ES-I3 (cell line): ENCODE data around the gene AGAP1.

ENCODE experiments used
- H3K36me3 ChIP-seq: 2 replicates; pipeline ENCODE4 v1.6.1; 2013; ENCODE audit warnings: mild to moderate bottlenecking, low read length, control low read depth, moderate library complexity; ENCODE audit not compliant: insufficient read depth
- H3K4me1 ChIP-seq: 2 replicates; pipeline ENCODE4 v1.6.1; 2013; ENCODE audit warnings: mild to moderate bottlenecking, control low read depth, low read length; ENCODE audit not compliant: insufficient read depth
- H3K9ac ChIP-seq: 2 replicates; pipeline ENCODE4 v1.6.1; 2013; ENCODE audit warnings: low read depth, mild to moderate bottlenecking, low read length, moderate library complexity
- H3K9me3 ChIP-seq: 2 replicates; pipeline ENCODE4 v1.6.1; 2013; ENCODE audit warnings: mild to moderate bottlenecking, low read length, moderate library complexity; ENCODE audit not compliant: control insufficient read depth, insufficient read depth

Gene AGAP1

DNA sequence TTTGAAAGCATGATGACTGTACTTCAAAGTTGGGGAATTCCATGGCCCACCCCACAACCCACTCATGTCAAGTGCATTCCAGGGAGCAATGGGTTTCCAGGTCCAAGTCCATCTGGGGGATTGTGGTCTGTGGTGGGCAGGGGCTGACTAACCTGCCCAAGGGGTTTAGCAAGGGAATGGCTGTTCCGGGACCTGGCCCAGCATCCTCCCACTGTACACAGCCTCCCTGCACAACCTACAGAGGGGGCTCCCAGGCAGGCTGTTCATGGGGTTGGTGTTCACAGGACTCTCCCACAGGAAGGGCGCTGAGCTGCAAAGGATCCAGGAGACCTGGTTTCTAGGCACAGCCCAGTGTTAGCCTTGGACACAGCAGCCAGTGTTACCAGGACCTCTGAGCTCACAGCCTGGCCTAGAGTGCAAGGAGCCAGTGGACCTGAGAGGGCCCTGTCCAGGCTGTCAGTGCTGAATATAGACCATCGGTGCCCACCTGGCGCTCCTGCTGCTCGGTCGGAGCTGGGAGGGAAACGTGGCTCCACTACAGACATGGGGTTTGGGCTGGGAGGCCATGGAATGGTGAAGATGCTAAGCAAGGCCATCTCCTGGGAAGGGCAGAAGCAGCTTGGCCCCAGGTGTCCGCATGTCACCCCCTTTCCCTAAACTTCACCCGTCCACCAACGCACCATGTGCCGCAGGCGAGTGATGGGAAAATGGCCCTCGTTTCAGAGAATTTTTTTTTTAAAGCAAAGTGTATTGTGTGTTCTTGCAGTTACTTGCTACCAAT is 357.1 kb downstream of the AGAP1 start:
- no peaks in the 10 kb centered on the region for H3K36me3 ChIP-seq
- no peaks in the 10 kb centered on the region for H3K9me3 ChIP-seq
- H3K9ac ChIP-seq, result no peak overlapping the region
- no peaks in the 10 kb centered on the region for H3K4me1 ChIP-seq

DNA sequence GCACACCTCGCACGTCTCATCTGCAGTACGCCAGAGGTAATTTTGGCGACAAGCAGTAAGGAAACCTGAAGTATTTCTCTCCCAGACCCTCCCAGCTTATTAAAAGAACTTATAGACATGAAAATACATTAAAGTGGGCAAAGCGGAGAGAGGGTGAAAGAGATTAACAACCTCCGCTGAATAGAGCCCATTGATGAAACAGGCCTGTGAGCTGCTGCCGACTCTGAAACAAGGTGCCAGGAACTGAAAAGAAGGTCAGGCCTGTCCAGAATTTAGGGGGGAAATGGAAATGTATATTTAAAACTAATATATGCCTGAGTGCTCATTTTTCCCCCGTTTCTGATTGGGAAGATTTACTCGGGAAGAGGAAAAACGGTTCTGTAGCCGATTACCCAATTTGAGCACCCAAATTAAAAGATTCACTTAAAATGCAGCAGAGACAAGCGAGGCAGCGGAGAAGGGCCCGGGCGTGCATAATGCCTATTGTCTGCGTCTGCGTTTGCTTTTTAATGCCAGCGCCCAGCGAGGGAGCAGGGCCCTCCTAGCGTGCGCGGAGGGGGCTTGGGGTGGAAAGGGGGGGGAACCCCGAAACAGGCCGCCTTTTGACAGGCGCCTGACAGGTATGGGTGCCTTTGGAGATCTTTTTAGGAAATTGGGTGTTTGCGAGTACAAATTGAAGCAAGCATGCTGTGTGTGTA is 358.1 kb downstream of the AGAP1 start:
- H3K9me3 ChIP-seq, result no peaks in the 10 kb centered on the region
- H3K36me3 ChIP-seq, result no peaks in the 10 kb centered on the region
- H3K4me1 ChIP-seq, result no peaks in the 10 kb centered on the region
- no peak overlapping the region for H3K9ac ChIP-seq

DNA sequence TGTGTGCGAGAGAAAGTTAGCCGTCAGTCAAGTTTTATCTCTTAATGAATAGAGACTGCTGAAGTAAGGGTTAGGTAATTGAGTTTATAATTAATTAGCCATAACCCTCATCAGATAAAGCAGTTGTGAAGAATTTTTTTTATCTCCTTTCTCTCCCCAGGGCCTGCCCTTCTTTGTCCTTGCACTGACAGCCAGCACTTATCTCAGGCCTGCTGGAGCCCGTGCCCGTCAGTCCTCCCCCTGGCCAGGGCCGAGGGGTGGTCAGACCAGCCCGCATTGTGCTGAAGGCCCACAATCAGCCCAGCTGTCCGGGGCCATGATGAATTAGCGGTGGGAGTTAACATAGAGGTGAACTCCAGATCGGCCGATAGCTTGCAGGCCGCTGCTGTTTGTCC is 358.7 kb downstream of the AGAP1 start:
- H3K9ac ChIP-seq, result no peak overlapping the region
- H3K4me1 ChIP-seq, result no peaks in the 10 kb centered on the region
- H3K9me3 ChIP-seq, result no peaks in the 10 kb centered on the region
- H3K36me3 ChIP-seq, result no peaks in the 10 kb centered on the region

DNA sequence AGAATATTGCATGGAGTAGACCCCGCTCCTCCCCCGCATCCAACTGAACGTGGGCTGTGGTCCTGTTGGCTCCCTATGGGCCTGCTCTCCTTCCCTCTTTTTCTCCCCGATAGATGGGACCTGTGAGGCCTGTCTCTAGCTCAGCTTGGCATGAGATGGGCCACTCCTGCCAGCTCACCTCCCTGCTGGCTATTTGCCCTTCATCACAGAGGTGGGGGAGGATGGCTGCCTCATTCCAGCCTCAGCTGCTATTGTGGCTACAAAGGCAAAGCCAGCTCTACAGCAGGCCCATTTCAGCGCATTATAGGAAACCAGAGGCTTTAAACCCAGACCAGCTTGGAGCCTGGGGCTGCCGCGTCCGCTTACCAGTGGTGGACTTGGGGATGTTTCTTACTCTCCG is 360.4 kb downstream of the AGAP1 start:
- Histone ChIP-seq H3K9ac (no peak overlapping the region), H3K9me3 (no peaks in the 10 kb centered on the region), H3K36me3 (no peaks in the 10 kb centered on the region), H3K4me1 (0 out of 2 replicates have a peak, but pooled peaks cover 4% of the 10 kb centered on the region)

GRCh38 chr2:235855011-235855410 is 361.2 kb downstream of the AGAP1 start:
- Histone ChIP-seq H3K9ac (no peak overlapping the region), H3K36me3 (no peaks in the 10 kb centered on the region), H3K9me3 (no peaks in the 10 kb centered on the region), H3K4me1 (0 out of 2 replicates have a peak, but pooled peaks cover 4% of the 10 kb centered on the region)

DNA sequence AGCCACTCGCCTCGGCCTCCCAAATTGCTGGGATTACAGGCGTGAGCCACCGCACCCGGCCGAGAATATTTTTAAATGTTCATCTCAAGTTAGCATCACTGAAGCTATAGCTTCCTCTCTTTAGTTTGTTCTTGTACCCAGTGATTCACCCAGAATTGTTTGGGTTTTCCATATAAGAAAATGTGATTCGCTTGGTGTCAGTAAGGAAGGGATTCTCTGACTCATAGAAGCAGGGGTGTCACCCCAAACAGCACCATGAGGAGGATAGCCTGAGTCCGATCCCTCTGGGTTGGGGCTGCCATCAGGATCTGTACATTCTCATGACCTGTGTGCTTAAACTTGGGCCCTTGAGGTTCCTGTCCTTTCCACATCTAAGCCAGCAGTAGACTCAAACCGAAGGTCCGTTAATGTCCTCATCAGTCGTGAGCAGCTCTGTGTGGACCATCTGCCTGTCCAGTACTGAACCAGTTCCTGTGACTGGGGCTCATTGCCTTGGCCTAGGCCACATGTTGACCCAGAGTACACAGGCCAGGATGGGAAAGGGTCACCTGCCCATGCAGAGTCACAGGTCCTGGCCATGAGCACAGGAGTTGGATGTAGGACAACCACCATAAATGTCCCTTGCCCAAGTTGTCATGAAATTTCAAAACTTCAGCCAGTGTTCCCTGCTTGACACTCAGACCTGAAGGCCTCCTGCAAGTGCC is 362.5 kb downstream of the AGAP1 start:
- H3K4me1 ChIP-seq, result 0 out of 2 replicates have a peak, but pooled peaks cover 4% of the 10 kb centered on the region
- no peak overlapping the region for H3K9ac ChIP-seq
- H3K36me3 ChIP-seq, result no peaks in the 10 kb centered on the region
- no peaks in the 10 kb centered on the region for H3K9me3 ChIP-seq

DNA sequence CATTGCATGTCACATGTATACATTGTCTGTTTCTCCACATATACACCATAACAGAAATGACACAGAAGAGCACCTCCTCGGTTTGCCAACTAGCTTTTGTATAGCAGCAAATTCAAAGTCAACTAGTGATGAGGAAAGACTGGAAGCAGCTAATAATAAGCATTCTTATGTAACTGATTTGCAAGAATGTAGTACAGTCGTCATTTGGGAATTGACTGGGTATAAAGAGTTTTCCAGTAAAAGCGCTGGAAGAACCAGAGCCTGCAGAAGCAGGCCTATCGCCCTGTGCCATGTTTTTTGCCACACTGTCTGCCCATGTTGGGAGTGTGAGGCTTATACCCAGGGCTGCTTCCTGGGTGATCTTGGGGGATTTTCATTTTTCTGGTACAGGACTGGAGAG is 363.8 kb downstream of the AGAP1 start:
- 0 out of 2 replicates have a peak, but pooled peaks cover 4% of the 10 kb centered on the region for H3K4me1 ChIP-seq
- no peak overlapping the region for H3K9ac ChIP-seq
- H3K9me3 ChIP-seq, result no peaks in the 10 kb centered on the region
- H3K36me3 ChIP-seq, result no peaks in the 10 kb centered on the region

DNA sequence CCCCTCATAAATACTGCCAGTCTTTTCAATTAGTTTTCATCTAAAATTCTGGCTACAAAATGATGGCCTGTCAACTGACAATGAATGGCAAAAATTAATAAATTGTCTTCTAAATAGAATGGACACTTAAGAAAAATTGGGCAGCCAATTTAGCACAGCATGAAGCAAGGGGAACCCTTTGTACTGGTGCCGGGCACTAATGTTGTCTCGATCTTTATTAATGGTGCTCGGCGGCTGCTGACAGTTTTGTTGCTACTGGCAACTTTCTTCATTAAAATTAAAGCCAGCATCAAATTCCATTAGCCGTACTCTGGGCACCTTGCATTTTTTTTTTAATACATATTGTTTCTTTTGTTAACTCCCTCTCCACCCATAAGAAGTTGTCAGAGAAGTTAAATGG is 365.0 kb downstream of the AGAP1 start:
- Histone ChIP-seq H3K36me3 (no peaks in the 10 kb centered on the region), H3K9ac (no peak overlapping the region), H3K4me1 (0 out of 2 replicates have a peak, but pooled peaks cover 4% of the 10 kb centered on the region), H3K9me3 (no peaks in the 10 kb centered on the region)

DNA sequence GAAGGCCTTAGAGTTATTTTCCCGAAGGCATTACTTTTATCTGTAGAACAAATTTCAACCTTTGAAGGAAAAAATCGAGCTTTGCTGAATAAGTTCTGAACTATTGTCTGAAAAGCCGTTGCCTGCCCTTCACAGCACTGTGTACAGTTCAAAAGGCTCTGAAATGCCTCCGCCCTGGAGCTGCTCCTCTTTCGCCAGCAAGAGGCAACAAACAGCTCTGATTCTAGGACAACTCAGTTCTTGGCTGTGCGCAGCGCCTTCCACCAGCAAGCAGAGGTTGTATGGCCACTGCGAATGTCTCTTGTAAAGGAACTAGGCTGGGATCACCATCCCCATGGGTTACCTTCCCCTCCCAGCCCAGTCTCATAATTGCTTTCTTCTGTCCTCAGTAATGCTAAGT is 365.8 kb downstream of the AGAP1 start:
- 0 out of 2 replicates have a peak, but pooled peaks cover 4% of the 10 kb centered on the region for H3K4me1 ChIP-seq
- no peak overlapping the region for H3K9ac ChIP-seq
- H3K9me3 ChIP-seq, result no peaks in the 10 kb centered on the region
- H3K36me3 ChIP-seq, result no peaks in the 10 kb centered on the region

- Histone ChIP-seq H3K9ac (no peak overlapping the region), H3K9me3 (no peaks in the 10 kb centered on the region), H3K36me3 (no peaks in the 10 kb centered on the region), H3K4me1 (0 out of 2 replicates have a peak, but pooled peaks cover 9% of the 10 kb centered on the region)
Measured at GRCh38 chr2:235860111-235860510, 366.3 kb downstream of the AGAP1 start.

DNA sequence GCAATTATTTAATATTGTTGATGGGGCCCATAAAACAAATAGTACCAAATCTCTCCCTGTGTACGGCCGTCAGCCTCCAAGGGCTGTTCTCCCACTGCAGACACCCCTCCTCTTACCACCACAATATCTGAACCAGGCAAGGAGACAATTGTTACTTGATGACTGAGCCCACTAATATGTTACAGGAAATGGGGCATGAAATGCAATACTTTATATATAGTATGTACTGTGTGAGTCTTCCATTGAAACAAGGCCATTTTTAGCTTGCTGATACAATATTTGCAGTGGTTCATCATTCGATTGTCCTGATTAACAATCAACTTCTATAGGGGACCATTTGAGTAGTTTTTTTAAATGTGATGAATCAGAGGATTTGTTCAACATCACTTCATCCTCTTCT is 367.0 kb downstream of the AGAP1 start:
- H3K9me3 ChIP-seq, result no peaks in the 10 kb centered on the region
- H3K36me3 ChIP-seq, result no peaks in the 10 kb centered on the region
- H3K9ac ChIP-seq, result no peak overlapping the region
- peaks cover 10% of the 10 kb centered on the region; the same call in 1 of the 2 replicates for H3K4me1 ChIP-seq

- Histone ChIP-seq H3K9me3 (no peaks in the 10 kb centered on the region), H3K9ac (no peak overlapping the region), H3K36me3 (no peaks in the 10 kb centered on the region)
Measured at GRCh38 chr2:235861383-235861782, 367.5 kb downstream of the AGAP1 start.

DNA sequence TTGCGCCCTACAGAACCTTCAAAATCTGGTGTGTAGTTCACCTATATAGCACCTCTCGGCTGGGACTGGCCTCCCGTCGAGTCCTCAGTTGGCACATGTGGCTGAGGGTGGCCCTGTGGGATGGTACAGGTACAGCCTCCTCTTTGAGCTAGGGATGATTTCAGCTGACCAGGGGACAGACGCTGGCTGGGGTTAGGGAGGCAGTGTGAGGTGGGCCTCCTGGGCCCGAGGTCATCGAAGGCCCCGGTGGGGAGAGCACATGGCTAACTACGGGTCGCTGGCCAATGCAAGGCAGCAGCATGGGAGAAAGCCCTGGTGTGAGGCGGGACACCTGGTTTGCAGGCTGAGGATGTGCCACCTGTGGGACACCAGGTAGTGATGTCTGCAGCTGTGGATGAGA is 369.6 kb downstream of the AGAP1 start:
- Histone ChIP-seq H3K9ac (no peak overlapping the region), H3K36me3 (no peaks in the 10 kb centered on the region), H3K4me1 (peaks cover 15% of the 10 kb centered on the region; the same call in 1 of the 2 replicates), H3K9me3 (no peaks in the 10 kb centered on the region)

More at GRCh38 chr2:235861383-235861782, 367.5 kb downstream of the AGAP1 start:
- peaks cover 13% of the 10 kb centered on the region; the same call in 1 of the 2 replicates for H3K4me1 ChIP-seq

GRCh38 chr2:235864302-235864701 is 370.5 kb downstream of the AGAP1 start:
- H3K36me3 ChIP-seq, result no peaks in the 10 kb centered on the region
- H3K9ac ChIP-seq, result no peak overlapping the region
- no peaks in the 10 kb centered on the region for H3K9me3 ChIP-seq
- peaks cover 11% of the 10 kb centered on the region; the same call in 1 of the 2 replicates for H3K4me1 ChIP-seq
